ENCODE results near the gene TEF. TPM values are rescaled to one million over a fixed set of nuclear protein-coding genes. Genes with fewer than 3 reads are reported as not detected.

TEF gene
- total and polyA plus RNA-seq, 2 experiments from 2014 or later: 5.4 to 8.9 TPM

DNA sequence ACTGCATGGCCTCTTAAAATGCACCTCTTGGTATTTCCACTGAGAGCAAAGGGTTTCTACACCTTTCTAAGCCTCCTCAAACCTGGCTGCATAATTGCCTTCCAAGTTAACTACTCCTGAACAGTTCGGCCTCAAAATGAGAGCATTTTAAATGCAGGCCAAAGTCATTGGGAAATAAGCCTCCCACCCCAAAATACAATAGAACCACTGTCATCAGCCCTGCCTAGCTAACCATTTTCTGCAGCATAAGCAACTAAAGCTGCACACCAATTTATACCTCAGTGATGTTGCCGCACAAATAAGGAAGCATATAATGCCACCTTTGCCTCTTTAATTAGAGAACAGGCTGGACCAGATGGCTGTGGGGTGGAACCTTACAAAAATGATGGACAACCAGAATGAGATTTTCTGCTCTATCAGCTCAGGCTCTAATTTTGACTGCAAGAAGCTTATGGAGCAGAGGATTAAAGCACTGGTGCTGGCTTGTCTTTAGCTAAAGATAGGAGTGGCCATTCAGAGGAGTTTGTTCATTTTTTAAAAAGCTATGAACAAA is 60.6 kb downstream of the TEF start:
- WGBS (ENCODE audit: low lambda C conversion rate, missing lambda C conversion rate): 96% methylated on average over 2 of the region's 2 CpGs

DNA sequence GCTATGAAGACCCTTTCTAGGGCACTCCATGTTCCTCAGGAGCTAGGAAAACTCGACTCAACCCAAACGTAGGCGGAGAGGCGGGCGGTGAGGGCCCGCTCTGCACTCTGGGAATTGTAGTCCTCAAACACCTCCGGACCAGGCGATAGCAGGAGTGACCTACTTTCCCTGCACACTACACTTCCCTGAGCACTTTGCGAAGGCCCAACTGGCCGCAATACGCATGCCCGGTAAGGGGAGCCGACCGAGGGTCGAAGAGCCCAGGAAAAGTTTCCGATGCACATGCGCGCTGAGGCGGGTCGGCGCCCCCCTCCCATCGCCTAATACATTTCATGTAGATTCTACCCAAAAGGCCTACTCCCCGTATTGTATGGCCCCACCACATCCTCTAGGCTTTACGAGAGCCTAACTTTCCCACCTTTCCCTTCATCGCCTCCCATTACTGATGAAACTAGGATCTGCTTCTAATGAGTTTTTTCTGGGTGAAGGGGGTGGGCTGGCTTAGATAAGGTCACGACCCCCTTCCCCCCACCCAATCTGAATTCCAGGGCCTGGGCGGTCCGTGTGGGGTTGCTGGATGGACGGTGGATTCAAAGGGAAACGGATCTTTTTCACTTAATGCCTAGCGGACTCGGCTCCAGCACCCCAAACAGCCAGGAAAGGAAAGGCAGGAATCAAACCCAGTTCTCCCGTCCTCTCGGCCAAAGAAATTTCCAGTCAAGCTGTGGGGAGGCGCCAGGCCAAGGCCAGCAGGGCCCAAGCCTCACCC is 62.8 kb downstream of the TEF start:
- Histone ChIP-seq H3K79me2 (peaks cover 69% of the 10 kb centered on the region), H3K9me2 (replicated peaks; ENCODE audit: insufficient read depth) (no peaks in the 10 kb centered on the region), H4K20me1 (ENCODE audit: insufficient read depth, poor library complexity, severe bottlenecking) (peaks cover 44% of the 10 kb centered on the region), H3K4me1 (ENCODE audit: insufficient read depth) (peaks cover 3% of the 10 kb centered on the region), H3K27me3 (no peaks in the 10 kb centered on the region), H3K9me3 (ENCODE audit: low read depth) (no peaks in the 10 kb centered on the region), H3K36me3 (replicated peaks; ENCODE audit: insufficient read depth, low read depth) (no peaks in the 10 kb centered on the region), H3K27ac (peak overlapping the region; percentile 98), H3K4me2 (peak overlapping the region; percentile 90), H2AFZ (peak overlapping the region; percentile 8), H3K4me3 (peak overlapping the region; percentile 39)
- peak; percentile 97 for DNase-seq (ENCODE audit: low spot score)
- TF ChIP-seq, protein P1, sequence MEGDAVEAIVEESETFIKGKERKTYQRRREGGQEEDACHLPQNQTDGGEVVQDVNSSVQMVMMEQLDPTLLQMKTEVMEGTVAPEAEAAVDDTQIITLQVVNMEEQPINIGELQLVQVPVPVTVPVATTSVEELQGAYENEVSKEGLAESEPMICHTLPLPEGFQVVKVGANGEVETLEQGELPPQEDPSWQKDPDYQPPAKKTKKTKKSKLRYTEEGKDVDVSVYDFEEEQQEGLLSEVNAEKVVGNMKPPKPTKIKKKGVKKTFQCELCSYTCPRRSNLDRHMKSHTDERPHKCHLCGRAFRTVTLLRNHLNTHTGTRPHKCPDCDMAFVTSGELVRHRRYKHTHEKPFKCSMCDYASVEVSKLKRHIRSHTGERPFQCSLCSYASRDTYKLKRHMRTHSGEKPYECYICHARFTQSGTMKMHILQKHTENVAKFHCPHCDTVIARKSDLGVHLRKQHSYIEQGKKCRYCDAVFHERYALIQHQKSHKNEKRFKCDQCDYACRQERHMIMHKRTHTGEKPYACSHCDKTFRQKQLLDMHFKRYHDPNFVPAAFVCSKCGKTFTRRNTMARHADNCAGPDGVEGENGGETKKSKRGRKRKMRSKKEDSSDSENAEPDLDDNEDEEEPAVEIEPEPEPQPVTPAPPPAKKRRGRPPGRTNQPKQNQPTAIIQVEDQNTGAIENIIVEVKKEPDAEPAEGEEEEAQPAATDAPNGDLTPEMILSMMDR (IDR thresholded peaks at IDR 0.05; ENCODE audit: poor library complexity): no peak
- TF ChIP-seq EZH2phosphoT487 (IDR thresholded peaks at IDR 0.05; ENCODE audit: low read depth, severe bottlenecking, unreplicated experiment) (no peak), EZH2 (IDR thresholded peaks at IDR 0.05; ENCODE audit: borderline replicate concordance) (no peak)
- under 1% methylated on average over 34 of the region's 35 CpGs for WGBS (ENCODE audit: low lambda C conversion rate, missing lambda C conversion rate)

More for the DNA sequence above, 60.6 kb downstream of the TEF start:
- Histone ChIP-seq H3K9me2 (replicated peaks; ENCODE audit: insufficient read depth) (no peaks in the 10 kb centered on the region), H3K27me3 (no peaks in the 10 kb centered on the region), H4K20me1 (ENCODE audit: insufficient read depth, poor library complexity, severe bottlenecking) (peaks cover 58% of the 10 kb centered on the region), H3K27ac (no peak overlapping the region), H3K36me3 (replicated peaks; ENCODE audit: insufficient read depth, low read depth) (no peaks in the 10 kb centered on the region), H3K9me3 (ENCODE audit: low read depth) (no peaks in the 10 kb centered on the region), H3K4me2 (peak overlapping the region; percentile 90), H3K4me3 (no peak overlapping the region), H3K4me1 (ENCODE audit: insufficient read depth) (peaks cover 3% of the 10 kb centered on the region), H3K79me2 (peaks cover 86% of the 10 kb centered on the region), H2AFZ (no peak overlapping the region)
- no peak for DNase-seq (ENCODE audit: low spot score)
- TF ChIP-seq, protein P1 (IDR thresholded peaks at IDR 0.05; ENCODE audit: poor library complexity): no peak
- TF ChIP-seq EZH2phosphoT487 (IDR thresholded peaks at IDR 0.05; ENCODE audit: low read depth, severe bottlenecking, unreplicated experiment) (no peak), EZH2 (IDR thresholded peaks at IDR 0.05; ENCODE audit: borderline replicate concordance) (no peak)

DNA sequence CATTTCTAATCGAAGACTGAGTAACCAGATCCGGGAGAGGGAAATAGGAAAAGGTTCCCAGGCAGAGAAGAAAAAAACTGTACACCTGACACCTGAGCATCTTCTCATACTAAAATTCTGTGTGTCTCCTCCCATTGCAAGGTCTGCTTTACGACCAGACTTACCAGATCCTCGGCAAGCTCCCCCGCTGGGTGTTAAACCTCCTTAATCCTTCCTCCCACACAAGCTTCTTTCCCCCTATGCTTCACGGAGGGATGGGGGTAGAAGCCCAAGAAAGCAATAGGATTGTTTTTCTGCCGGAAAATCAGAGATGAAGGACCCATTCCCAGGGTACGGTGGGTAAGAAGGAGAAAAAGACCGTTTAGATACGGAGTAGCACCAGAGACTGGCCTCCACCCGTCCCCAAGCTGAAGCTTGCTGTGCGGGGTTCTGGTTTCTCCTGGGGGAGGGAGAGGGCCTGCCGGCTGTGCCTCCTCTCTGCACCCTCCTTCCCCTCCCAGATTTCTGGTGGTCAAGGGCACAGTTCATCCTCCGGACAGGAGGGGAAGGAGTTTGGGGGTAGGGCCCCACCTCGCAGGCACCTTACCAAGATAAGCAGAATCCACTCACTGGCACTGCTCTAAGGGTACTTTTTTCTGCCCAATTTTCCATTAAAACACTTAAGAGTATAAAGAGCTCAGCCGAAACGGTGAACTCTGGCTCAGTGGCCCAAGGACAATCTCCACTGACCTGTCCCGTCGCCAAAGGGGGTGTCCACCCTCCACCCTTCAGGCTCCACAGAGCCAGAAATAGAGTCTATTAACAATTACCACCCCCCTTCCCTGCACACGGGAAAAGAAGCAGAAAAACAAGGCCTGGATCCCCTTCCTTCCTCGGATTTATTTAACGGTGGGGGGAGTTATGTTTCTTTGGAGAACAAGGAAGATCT is 63.7 kb downstream of the TEF start:
- H3K4me1 ChIP-seq (ENCODE audit: insufficient read depth): peaks cover 3% of the 10 kb centered on the region
- no peaks in the 10 kb centered on the region for H3K36me3 ChIP-seq (replicated peaks; ENCODE audit: insufficient read depth, low read depth)
- H3K27me3 ChIP-seq: no peaks in the 10 kb centered on the region
- H3K4me2 ChIP-seq: peak overlapping the region; percentile 75
- WGBS (ENCODE audit: low lambda C conversion rate, missing lambda C conversion rate): under 1% methylated on average over 22 of the region's 22 CpGs
- H4K20me1 ChIP-seq (ENCODE audit: insufficient read depth, poor library complexity, severe bottlenecking): peaks cover 35% of the 10 kb centered on the region
- H2AFZ ChIP-seq: peak overlapping the region; percentile 8
- peaks cover 60% of the 10 kb centered on the region for H3K79me2 ChIP-seq
- peak overlapping the region; percentile 39 for H3K4me3 ChIP-seq
- H3K9me2 ChIP-seq (replicated peaks; ENCODE audit: insufficient read depth): no peaks in the 10 kb centered on the region
- H3K27ac ChIP-seq: peak overlapping the region; percentile 98
- no peak for TF ChIP-seq EZH2 (IDR thresholded peaks at IDR 0.05; ENCODE audit: borderline replicate concordance)
- no peak for TF ChIP-seq EZH2phosphoT487 (IDR thresholded peaks at IDR 0.05; ENCODE audit: low read depth, severe bottlenecking, unreplicated experiment)
- TF ChIP-seq, protein P1 (IDR thresholded peaks at IDR 0.05; ENCODE audit: poor library complexity): no peak
- no peaks in the 10 kb centered on the region for H3K9me3 ChIP-seq (ENCODE audit: low read depth)
- peak; percentile 22 for DNase-seq (ENCODE audit: low spot score)
